ENCODE measurements around the gene KNDC1. TPM values are rescaled to one million over a fixed set of nuclear protein-coding genes. Genes with fewer than 3 reads are reported as not detected.
"Not testable (repeated sequence)": the region's sequence is repeated elsewhere in the genome, so short reads cannot be mapped to it uniquely, and the experiment has no call there.

The KNDC1 gene
- total and polyA plus RNA-seq, 2 of the 4 experiments (the other 2 are of a cell fraction), result 0.18 to 1.1 TPM

- H2AFZ ChIP-seq (replicated peaks; ENCODE audit: low read length, poor library complexity), result no peak overlapping the region
- no peak overlapping the region for H2AK5ac ChIP-seq (ENCODE audit: low read depth, low read length)
- no peaks in the 10 kb centered on the region for H3K9me3 ChIP-seq (ENCODE audit: control insufficient read depth, insufficient read depth, low read length)
- H3K56ac ChIP-seq (ENCODE audit: extremely low read depth, insufficient read depth, low read length), result no peak overlapping the region
- no peak overlapping the region for H3K4ac ChIP-seq (ENCODE audit: low read depth, low read length)
- no peak overlapping the region for H2BK5ac ChIP-seq (ENCODE audit: low read depth, low read length, poor library complexity, severe bottlenecking)
- POLR2A ChIA-PET (ENCODE audit: unreplicated experiment), result no interaction called here
- no peak overlapping the region for H2BK20ac ChIP-seq (ENCODE audit: low read depth, low read length)
- WGBS, 2 experiments (ENCODE audit: extremely low coverage in 2 of 2, insufficient read length in 1 of 2), result 78% methylated on average over 5 of the region's 9 CpGs; no CpG with 5 or more reads in 1 of the 2 experiments
- TF ChIP-seq RFX5 (IDR thresholded peaks at IDR 0.05; ENCODE audit: low read depth, low read length) (no peak), CHD1 (IDR thresholded peaks at IDR 0.05; ENCODE audit: low read depth, low read length) (no peak), POLR2A (IDR thresholded peaks at IDR 0.05; ENCODE audit: low read depth, low read length) (no peak), CTCF (conservative IDR thresholded peaks at IDR 0.05; ENCODE audit: low read depth, low read length) (no peak), RAD21 (IDR thresholded peaks at IDR 0.05; ENCODE audit: low read length) (no peak)
- DNase-seq, result no peak
- no TSS peak for BruUV-seq (replicated peaks)
- H3K4me3 ChIP-seq (ENCODE audit: insufficient read depth, low read depth, low read length), result no peak overlapping the region
- H2BK15ac ChIP-seq (ENCODE audit: low read depth, low read length), result no peak overlapping the region
- intact Hi-C loops (cut with micrococcal nuclease) (loop anchor here (5.0 kb wide), 1 partner anchor 43 kb away; the partner anchor contains the start of genes TUBGCP2 and ZNF511), in situ Hi-C loops (cut with MboI; ENCODE audit: low sequenced_read_pairs) (loop anchor here (25.0 kb wide), 1 partner anchor 602 kb away; no protein-coding TSS in a partner anchor), dilution Hi-C loops (cut with HindIII; ENCODE audit: low sequenced_read_pairs, unreplicated experiment) (no loop called here)
- H4K91ac ChIP-seq (ENCODE audit: insufficient read depth, low read depth, low read length), result no peak overlapping the region
- H3K9me1 ChIP-seq (ENCODE audit: insufficient read depth, low read length), result peaks cover 16% of the 10 kb centered on the region
- no peaks in the 10 kb centered on the region; the same call in 1 of the 2 replicates for H3K27me3 ChIP-seq (ENCODE audit: control insufficient read depth, insufficient read depth, low read length)
- no peak overlapping the region for H3K27ac ChIP-seq (ENCODE audit: insufficient read depth, low read length)
- no peak overlapping the region for H3K14ac ChIP-seq (replicated peaks; ENCODE audit: low read depth, low read length)
- H3K36me3 ChIP-seq (ENCODE audit: control insufficient read depth, insufficient read depth, low read length), result no peaks in the 10 kb centered on the region
- CTCF ChIA-PET, result no interaction called here
- no peak overlapping the region for H3K4me2 ChIP-seq (ENCODE audit: low read depth, low read length)
- no peak overlapping the region for H3K9ac ChIP-seq (ENCODE audit: low read depth, low read length)
- H4K5ac ChIP-seq (ENCODE audit: low read depth, low read length), result no peak overlapping the region
- no peak overlapping the region for H2AK9ac ChIP-seq (replicated peaks; ENCODE audit: low read depth, low read length, poor library complexity)
- no peak overlapping the region for H2BK120ac ChIP-seq (ENCODE audit: low read depth, low read length)
- H3K4me1 ChIP-seq (ENCODE audit: control insufficient read depth, insufficient read depth, low read length), result peaks cover 11% of the 10 kb centered on the region
- H4K8ac ChIP-seq (ENCODE audit: low read depth in 2 of 2, low read length in 2 of 2), result no peak overlapping the region
- H4K20me1 ChIP-seq (ENCODE audit: insufficient read depth, low read length), result no peaks in the 10 kb centered on the region
- no peak for ATAC-seq (ENCODE audit: low read depth)
- H3K23ac ChIP-seq (ENCODE audit: low read depth, low read length), result no peak overlapping the region
- peaks cover 0 to 4% of the 10 kb centered on the region in 2 experiments; a peak in 1 of 4 replicates for H3K79me1 ChIP-seq (ENCODE audit: low read depth in 1 of 2, low read length in 2 of 2)
- H3K18ac ChIP-seq (ENCODE audit: low read depth, low read length), result no peak overlapping the region
Observed at GRCh38 chr10:133264461-133264860, 104.4 kb downstream of the KNDC1 start.

GRCh38 chr10:133265052-133265451 lies 105.0 kb downstream of the KNDC1 start:
- H3K4me1 ChIP-seq (ENCODE audit: control insufficient read depth, insufficient read depth, low read length), result not testable (repeated sequence)

More at GRCh38 chr10:133265052-133265451, 105.0 kb downstream of the KNDC1 start:
- H3K27ac ChIP-seq (ENCODE audit: insufficient read depth, low read length); H3K36me3 ChIP-seq (ENCODE audit: control insufficient read depth, insufficient read depth, low read length); H3K9me3 ChIP-seq (ENCODE audit: control insufficient read depth, insufficient read depth, low read length); H3K4me2 ChIP-seq (ENCODE audit: low read depth, low read length); H3K56ac ChIP-seq (ENCODE audit: extremely low read depth, insufficient read depth, low read length); H3K14ac ChIP-seq (replicated peaks; ENCODE audit: low read depth, low read length); H2AFZ ChIP-seq (replicated peaks; ENCODE audit: low read length, poor library complexity); H3K79me1 ChIP-seq (ENCODE audit: low read depth in 1 of 2, low read length in 2 of 2); H3K23ac ChIP-seq (ENCODE audit: low read depth, low read length); H2BK120ac ChIP-seq (ENCODE audit: low read depth, low read length); POLR2A ChIA-PET (ENCODE audit: unreplicated experiment); intact Hi-C loops (cut with micrococcal nuclease); H3K9ac ChIP-seq (ENCODE audit: low read depth, low read length); H2AK9ac ChIP-seq (replicated peaks; ENCODE audit: low read depth, low read length, poor library complexity); H3K18ac ChIP-seq (ENCODE audit: low read depth, low read length); H2BK15ac ChIP-seq (ENCODE audit: low read depth, low read length); CTCF ChIA-PET; H4K91ac ChIP-seq (ENCODE audit: insufficient read depth, low read depth, low read length); dilution Hi-C loops (cut with HindIII; ENCODE audit: low sequenced_read_pairs, unreplicated experiment); H2AK5ac ChIP-seq (ENCODE audit: low read depth, low read length); DNase-seq; H4K8ac ChIP-seq (ENCODE audit: low read depth in 2 of 2, low read length in 2 of 2); H3K4me3 ChIP-seq (ENCODE audit: insufficient read depth, low read depth, low read length); H2BK5ac ChIP-seq (ENCODE audit: low read depth, low read length, poor library complexity, severe bottlenecking); H4K5ac ChIP-seq (ENCODE audit: low read depth, low read length); H2BK20ac ChIP-seq (ENCODE audit: low read depth, low read length); BruUV-seq (replicated peaks); H3K4ac ChIP-seq (ENCODE audit: low read depth, low read length); H3K27me3 ChIP-seq (ENCODE audit: control insufficient read depth, insufficient read depth, low read length); ATAC-seq (ENCODE audit: low read depth); H4K20me1 ChIP-seq (ENCODE audit: insufficient read depth, low read length): not testable (repeated sequence)
- peaks cover 10% of the 10 kb centered on the region for H3K9me1 ChIP-seq (ENCODE audit: insufficient read depth, low read length)
- in situ Hi-C loops (cut with MboI; ENCODE audit: low sequenced_read_pairs), result loop anchor here (25.0 kb wide), 1 partner anchor 603 kb away; no protein-coding TSS in a partner anchor
- 74% methylated on average over 7 of the region's 10 CpGs; no CpG with 5 or more reads in 1 of the 2 experiments for WGBS, 2 experiments (ENCODE audit: extremely low coverage in 2 of 2, insufficient read length in 1 of 2)
